Natural killer cell (primary cell): ENCODE data around the gene PPIL1. TPM values are rescaled to one million over a fixed set of nuclear protein-coding genes. Genes with fewer than 3 reads are reported as not detected.
A peak's percentile ranks its signal among the peaks of the same experiment; 100 is the strongest.

Experiments used
- ATAC-seq, 3 donors: fragments of 150-1000 bp in 2 of 3; fragments of 200-7000 bp in 1 of 3; cut with Tn5 transposase; 1 replicate in 1 of 3; 2 replicates in 2 of 3; pipeline ENCODE4 v1.10.0; 2021; ENCODE audit warnings: mild to moderate bottlenecking in 2 of 3, moderate library complexity in 2 of 3
- DNase-seq, 2 donors: peaks; one replicate each; pipeline versions ENCODE4 v3.0.0 to v3.0.0-alpha.2; 2013 to 2021; ENCODE audit warnings: mixed read lengths in 1 of 2
- H3K27ac ChIP-seq: one replicate; pipeline ENCODE4 v1.5.1; 2013; ENCODE audit warnings: mild to moderate bottlenecking, low read length
- H3K27me3 ChIP-seq: one replicate; pipeline ENCODE4 v1.6.1; 2013; ENCODE audit warnings: low read length; ENCODE audit not compliant: control insufficient read depth, insufficient read depth
- H3K36me3 ChIP-seq: one replicate; pipeline ENCODE4 v1.6.1; 2013; ENCODE audit warnings: low read length; ENCODE audit not compliant: control insufficient read depth, insufficient read depth
- H3K4me1 ChIP-seq: one replicate; pipeline ENCODE4 v1.6.1; 2013; ENCODE audit warnings: low read length; ENCODE audit not compliant: control insufficient read depth, insufficient read depth
- H3K4me3 ChIP-seq: one replicate; pipeline ENCODE4 v1.5.1; 2013; ENCODE audit warnings: low read length
- H3K9me3 ChIP-seq: one replicate; pipeline ENCODE4 v1.6.1; 2013; ENCODE audit warnings: low read length; ENCODE audit not compliant: control insufficient read depth, insufficient read depth
- H3K27ac Mint-ChIP-seq, 2 donors: one replicate each; pipeline ENCODE4 v1.8.0; 2022; ENCODE audit warnings: mild to moderate bottlenecking in 2 of 2, mixed read lengths in 2 of 2, moderate library complexity in 1 of 2
- H3K27me3 Mint-ChIP-seq, 2 donors: one replicate each; pipeline ENCODE4 v1.8.0; 2022; ENCODE audit warnings: low read depth in 2 of 2, mixed read lengths in 2 of 2
- H3K36me3 Mint-ChIP-seq: one replicate; pipeline ENCODE4 v1.8.0; 2022; ENCODE audit warnings: mixed read lengths
- H3K4me1 Mint-ChIP-seq, 2 donors: one replicate each; pipeline ENCODE4 v1.8.0; 2022; ENCODE audit warnings: mixed read lengths in 2 of 2
- H3K4me3 Mint-ChIP-seq: one replicate; pipeline ENCODE4 v1.8.0; 2022; ENCODE audit warnings: mild to moderate bottlenecking, moderate library complexity, mixed read lengths
- H3K9me3 Mint-ChIP-seq, 2 donors: one replicate each; pipeline ENCODE4 v1.8.0; 2022; ENCODE audit warnings: mixed read lengths in 2 of 2
- WGBS: methylation state at CpG from one replicate; pipeline ENCODE4 v1.1.7; 2013; ENCODE audit warnings: missing lambda C conversion rate; ENCODE audit not compliant: insufficient coverage; 5-methylcytosine and 5-hydroxymethylcytosine counted together
- intact Hi-C: fragments of 100-400 bp; cut with micrococcal nuclease; formaldehyde crosslinking; loops from one replicate; pipeline ENCODE4 v1.14.2; 2022
- total RNA-seq, 4 donors: library from RNA; stranded (reverse); fragments of 120-200 nt in 1 of 4; gene quantifications; one replicate each; pipeline versions ENCODE4 v1.2.3 to v1.2.4, GENCODE V29; 2013 to 2022
- TF ChIP-seq, protein P1 (sequence below): fragments of 200-600 bp; IDR thresholded peaks from one replicate; pipeline ENCODE4 v1.8.0; 2022; ENCODE audit warnings: antibody characterized with exemption

The PPIL1 gene
- total RNA-seq, 3 donors from 2014 or later (not counting 1 experiment from before 2014, with no cell fraction given), result 2.6 to 5.2 (median 5.1) TPM

DNA sequence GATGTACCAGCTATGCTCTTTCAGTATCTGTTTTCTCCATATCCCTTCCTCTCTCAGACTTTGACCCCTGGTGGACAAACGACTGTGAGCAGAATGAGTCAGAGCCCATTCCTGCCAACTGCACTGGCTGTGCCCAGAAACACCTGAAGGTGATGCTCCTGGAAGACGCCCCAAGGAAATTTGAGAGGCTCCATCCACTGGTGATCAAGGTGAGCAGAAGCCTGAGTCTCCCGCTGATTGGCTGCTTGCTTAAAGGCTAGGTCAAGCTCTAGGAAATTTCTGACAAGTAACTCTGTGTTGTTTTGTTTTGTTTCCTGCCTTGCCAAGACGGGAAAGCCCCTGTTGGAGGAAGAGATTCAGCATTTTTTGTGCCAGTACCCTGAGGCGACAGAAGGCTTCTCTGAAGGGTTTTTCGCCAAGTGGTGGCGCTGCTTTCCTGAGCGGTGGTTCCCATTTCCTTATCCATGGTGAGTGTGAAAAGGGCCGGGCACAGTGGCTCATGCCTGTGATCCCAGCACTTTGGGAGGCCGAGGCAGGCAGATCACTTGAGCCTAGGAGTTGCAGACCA lies 39.7 kb upstream of the PPIL1 start:
- 81% methylated on average over 10 of the region's 10 CpGs for WGBS
- Mint-ChIP-seq H3K4me1 (peaks cover 17 to 21% of the 10 kb centered on the region in 2 donors), H3K9me3 (no peaks in the 10 kb centered on the region), H3K27me3 (no peaks in the 10 kb centered on the region), H3K27ac (peak overlapping the region in 1 of 2 donors; percentile 86), H3K36me3 (peaks cover 2% of the 10 kb centered on the region), H3K4me3 (no peak overlapping the region)
- peak in 1 of 2 donors; percentile 67 for DNase-seq
- H3K36me3 ChIP-seq, result peaks cover 43% of the 10 kb centered on the region
- H3K9me3 ChIP-seq, result no peaks in the 10 kb centered on the region
- ATAC-seq, result no peak
- no peak overlapping the region for H3K4me3 ChIP-seq
- TF ChIP-seq, protein P1, sequence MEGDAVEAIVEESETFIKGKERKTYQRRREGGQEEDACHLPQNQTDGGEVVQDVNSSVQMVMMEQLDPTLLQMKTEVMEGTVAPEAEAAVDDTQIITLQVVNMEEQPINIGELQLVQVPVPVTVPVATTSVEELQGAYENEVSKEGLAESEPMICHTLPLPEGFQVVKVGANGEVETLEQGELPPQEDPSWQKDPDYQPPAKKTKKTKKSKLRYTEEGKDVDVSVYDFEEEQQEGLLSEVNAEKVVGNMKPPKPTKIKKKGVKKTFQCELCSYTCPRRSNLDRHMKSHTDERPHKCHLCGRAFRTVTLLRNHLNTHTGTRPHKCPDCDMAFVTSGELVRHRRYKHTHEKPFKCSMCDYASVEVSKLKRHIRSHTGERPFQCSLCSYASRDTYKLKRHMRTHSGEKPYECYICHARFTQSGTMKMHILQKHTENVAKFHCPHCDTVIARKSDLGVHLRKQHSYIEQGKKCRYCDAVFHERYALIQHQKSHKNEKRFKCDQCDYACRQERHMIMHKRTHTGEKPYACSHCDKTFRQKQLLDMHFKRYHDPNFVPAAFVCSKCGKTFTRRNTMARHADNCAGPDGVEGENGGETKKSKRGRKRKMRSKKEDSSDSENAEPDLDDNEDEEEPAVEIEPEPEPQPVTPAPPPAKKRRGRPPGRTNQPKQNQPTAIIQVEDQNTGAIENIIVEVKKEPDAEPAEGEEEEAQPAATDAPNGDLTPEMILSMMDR, result no peak
- H3K4me1 ChIP-seq, result peaks cover 19% of the 10 kb centered on the region
- H3K27ac ChIP-seq, result no peak overlapping the region
- no peaks in the 10 kb centered on the region for H3K27me3 ChIP-seq
- intact Hi-C loops, result no loop called here

DNA sequence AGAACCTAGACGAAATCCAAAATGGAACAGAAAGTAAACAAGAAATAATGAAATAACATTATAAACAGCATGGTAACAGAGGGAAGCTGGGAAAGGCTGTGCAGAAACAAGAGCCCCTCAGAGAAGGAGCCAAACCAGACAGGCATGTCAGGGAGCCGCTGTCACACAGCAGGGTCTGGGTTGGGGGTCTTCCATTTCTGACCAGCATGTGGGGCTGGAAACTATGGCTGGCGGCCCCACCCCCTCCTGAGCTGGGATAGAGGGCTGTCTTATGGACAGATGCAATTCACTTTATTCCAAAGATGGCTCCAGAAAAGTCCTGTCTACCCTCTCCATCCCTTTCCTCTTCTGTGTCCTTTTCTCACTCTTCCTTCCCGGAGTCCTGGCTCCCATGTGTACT lies 38.5 kb upstream of the PPIL1 start:
- Mint-ChIP-seq H3K36me3 (no peaks in the 10 kb centered on the region), H3K9me3 (no peaks in the 10 kb centered on the region), H3K4me1 (peaks cover 20 to 21% of the 10 kb centered on the region in 2 donors), H3K4me3 (peak overlapping the region; percentile 63), H3K27ac (peak overlapping the region; percentile 72 to 86), H3K27me3 (no peaks in the 10 kb centered on the region)
- peak overlapping the region; percentile 49 for H3K27ac ChIP-seq
- H3K27me3 ChIP-seq, result no peaks in the 10 kb centered on the region
- no peaks in the 10 kb centered on the region for H3K9me3 ChIP-seq
- TF ChIP-seq, protein P1, result no peak
- WGBS, result 93% methylated on average over 3 of the region's 4 CpGs
- ATAC-seq (no peak), DNase-seq (no peak)
- peaks cover 19% of the 10 kb centered on the region for H3K4me1 ChIP-seq
- H3K4me3 ChIP-seq, result no peak overlapping the region
- peaks cover 35% of the 10 kb centered on the region for H3K36me3 ChIP-seq
- intact Hi-C loops, result no loop called here

DNA sequence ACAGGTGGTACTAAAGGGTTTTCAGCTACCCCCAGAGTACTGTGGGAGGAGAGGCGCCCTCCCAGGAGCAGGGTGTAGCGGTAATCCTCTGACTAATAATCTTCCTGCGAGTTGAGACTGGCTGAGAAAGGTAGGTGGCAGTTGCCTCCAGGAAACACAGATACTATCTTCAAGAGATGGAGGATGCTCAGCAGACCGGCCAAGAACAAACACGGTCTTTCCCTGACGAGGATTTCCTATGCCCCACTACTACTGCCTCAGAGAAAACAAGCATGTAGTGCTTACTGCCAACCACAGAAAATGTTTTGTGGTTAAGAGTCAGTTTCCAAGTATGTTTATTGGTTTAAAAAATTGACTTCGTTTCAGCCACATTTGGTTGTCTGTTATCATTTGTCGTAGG lies 38.0 kb upstream of the PPIL1 start:
- no peaks in the 10 kb centered on the region for H3K9me3 ChIP-seq
- TF ChIP-seq, protein P1, result no peak
- peaks cover 31% of the 10 kb centered on the region for H3K36me3 ChIP-seq
- Mint-ChIP-seq H3K9me3 (no peaks in the 10 kb centered on the region), H3K27ac (peak overlapping the region; percentile 72 to 86), H3K4me1 (peaks cover 21 to 25% of the 10 kb centered on the region in 2 donors), H3K27me3 (no peaks in the 10 kb centered on the region), H3K36me3 (no peaks in the 10 kb centered on the region), H3K4me3 (peak overlapping the region; percentile 63)
- intact Hi-C loops, result no loop called here
- no peaks in the 10 kb centered on the region for H3K27me3 ChIP-seq
- ATAC-seq (peak; percentile 67 to 75 (median 73)), DNase-seq (peak in 1 of 2 donors; percentile 83)
- no peak overlapping the region for H3K4me3 ChIP-seq
- peak overlapping the region; percentile 49 for H3K27ac ChIP-seq
- H3K4me1 ChIP-seq, result peaks cover 19% of the 10 kb centered on the region
- WGBS, result 10% methylated on average over 7 of the region's 8 CpGs

DNA sequence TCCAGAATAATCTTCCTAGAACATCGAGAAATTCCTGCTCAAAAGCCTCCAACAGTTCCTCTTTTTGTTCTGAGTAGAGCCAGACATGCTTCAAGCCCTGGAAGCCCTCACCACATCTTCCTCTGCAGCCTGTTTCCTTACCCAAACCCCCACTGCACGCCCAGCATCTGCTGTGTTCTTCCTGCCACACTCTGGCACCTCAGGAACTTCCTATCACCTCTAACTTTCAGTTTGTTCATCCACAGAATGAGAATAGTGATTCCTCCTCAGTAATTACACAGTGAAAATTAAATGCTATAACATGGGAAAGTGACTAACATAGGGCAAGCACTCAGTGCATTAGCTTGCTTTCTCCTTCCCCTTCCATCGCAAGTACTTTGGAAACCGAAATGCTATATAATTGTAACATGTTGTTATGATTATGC lies 37.4 kb upstream of the PPIL1 start:
- no peaks in the 10 kb centered on the region for H3K36me3 Mint-ChIP-seq
- ATAC-seq (peak; percentile 46 to 63 (median 62)), DNase-seq (peak in 1 of 2 donors; percentile 64)
- Histone ChIP-seq H3K36me3 (peaks cover 26% of the 10 kb centered on the region), H3K27me3 (no peaks in the 10 kb centered on the region), H3K27ac (peak overlapping the region; percentile 49), H3K9me3 (no peaks in the 10 kb centered on the region), H3K4me1 (peaks cover 19% of the 10 kb centered on the region), H3K4me3 (no peak overlapping the region)
- WGBS, result 5% methylated on average over 4 of the region's 4 CpGs
- intact Hi-C loops, result no loop called here
- H3K4me1 Mint-ChIP-seq, result peaks cover 21 to 30% of the 10 kb centered on the region in 2 donors
- H3K9me3 Mint-ChIP-seq, result no peaks in the 10 kb centered on the region
- TF ChIP-seq, protein P1, result no peak
- no peaks in the 10 kb centered on the region for H3K27me3 Mint-ChIP-seq
- peak overlapping the region; percentile 63 for H3K4me3 Mint-ChIP-seq
- peak overlapping the region; percentile 72 to 86 for H3K27ac Mint-ChIP-seq
